ENCODE data around the gene RPS19.

GRCh38 chr19:41892173-41892902 lies 32.3 kb downstream of the RPS19 start:
- no peak for TF ChIP-seq CHD2 (IDR thresholded peaks at IDR 0.05; ENCODE audit: low read length, partially characterized antibody)
- no peak for TF ChIP-seq CTCF (IDR thresholded peaks at IDR 0.05)
- no peak for TF ChIP-seq KDM5A (IDR thresholded peaks at IDR 0.05)
- no peak for TF ChIP-seq JUN (IDR thresholded peaks at IDR 0.05)
- no peak for TF ChIP-seq NFE2L2 (conservative IDR thresholded peaks at IDR 0.05; ENCODE audit: low read length)
- no peak for TF ChIP-seq CHD4 (IDR thresholded peaks at IDR 0.05; ENCODE audit: borderline replicate concordance)
- TF ChIP-seq BHLHE40 (IDR thresholded peaks at IDR 0.05; ENCODE audit: low read depth, low read length), result no peak
- TF ChIP-seq RNF2 (IDR thresholded peaks at IDR 0.05; ENCODE audit: borderline replicate concordance, low read depth), result no peak
- TF ChIP-seq POLR2A (IDR thresholded peaks at IDR 0.05; ENCODE audit: low read length), result no peak
- TF ChIP-seq, protein P1, sequence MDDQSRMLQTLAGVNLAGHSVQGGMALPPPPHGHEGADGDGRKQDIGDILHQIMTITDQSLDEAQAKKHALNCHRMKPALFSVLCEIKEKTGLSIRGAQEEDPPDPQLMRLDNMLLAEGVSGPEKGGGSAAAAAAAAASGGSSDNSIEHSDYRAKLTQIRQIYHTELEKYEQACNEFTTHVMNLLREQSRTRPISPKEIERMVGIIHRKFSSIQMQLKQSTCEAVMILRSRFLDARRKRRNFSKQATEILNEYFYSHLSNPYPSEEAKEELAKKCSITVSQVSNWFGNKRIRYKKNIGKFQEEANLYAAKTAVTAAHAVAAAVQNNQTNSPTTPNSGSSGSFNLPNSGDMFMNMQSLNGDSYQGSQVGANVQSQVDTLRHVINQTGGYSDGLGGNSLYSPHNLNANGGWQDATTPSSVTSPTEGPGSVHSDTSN (IDR thresholded peaks at IDR 0.05), result no peak
- no peak for TF ChIP-seq RFX5 (IDR thresholded peaks at IDR 0.05)
- TF ChIP-seq, protein P2, sequence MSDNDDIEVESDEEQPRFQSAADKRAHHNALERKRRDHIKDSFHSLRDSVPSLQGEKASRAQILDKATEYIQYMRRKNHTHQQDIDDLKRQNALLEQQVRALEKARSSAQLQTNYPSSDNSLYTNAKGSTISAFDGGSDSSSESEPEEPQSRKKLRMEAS (IDR thresholded peaks at IDR 0.05), result no peak
- no peak for TF ChIP-seq USF2 (IDR thresholded peaks at IDR 0.05)
- no peak for TF ChIP-seq CBX2 (IDR thresholded peaks at IDR 0.05; ENCODE audit: borderline replicate concordance, low read depth)
